22Rv1 (cell line): ENCODE data around the gene CFDP1.

ENCODE experiments used
- CTCF ChIP-seq: fragments of 450-650 bp; IDR thresholded peaks from 2 replicates; pipeline ENCODE4 v1.5.1; 2017; ENCODE audit warnings: mild to moderate bottlenecking
- ZFX ChIP-seq: fragments of 450-650 bp; IDR thresholded peaks from 2 replicates; pipeline ENCODE4 v1.6.1; 2017; ENCODE audit warnings: antibody characterized with exemption, borderline replicate concordance

GRCh38 chr16:75248142-75248535 is 185.2 kb downstream of the CFDP1 start:
- no peak for TF ChIP-seq CTCF
- TF ChIP-seq ZFX = no peak
